Fibroblast of skin of scalp (primary cell): ENCODE data around the gene SYNRG.

Source experiments
- DNase-seq: peaks from one replicate; pipeline ENCODE4 v3.0.0-alpha.2; 2013

The SYNRG gene

DNA sequence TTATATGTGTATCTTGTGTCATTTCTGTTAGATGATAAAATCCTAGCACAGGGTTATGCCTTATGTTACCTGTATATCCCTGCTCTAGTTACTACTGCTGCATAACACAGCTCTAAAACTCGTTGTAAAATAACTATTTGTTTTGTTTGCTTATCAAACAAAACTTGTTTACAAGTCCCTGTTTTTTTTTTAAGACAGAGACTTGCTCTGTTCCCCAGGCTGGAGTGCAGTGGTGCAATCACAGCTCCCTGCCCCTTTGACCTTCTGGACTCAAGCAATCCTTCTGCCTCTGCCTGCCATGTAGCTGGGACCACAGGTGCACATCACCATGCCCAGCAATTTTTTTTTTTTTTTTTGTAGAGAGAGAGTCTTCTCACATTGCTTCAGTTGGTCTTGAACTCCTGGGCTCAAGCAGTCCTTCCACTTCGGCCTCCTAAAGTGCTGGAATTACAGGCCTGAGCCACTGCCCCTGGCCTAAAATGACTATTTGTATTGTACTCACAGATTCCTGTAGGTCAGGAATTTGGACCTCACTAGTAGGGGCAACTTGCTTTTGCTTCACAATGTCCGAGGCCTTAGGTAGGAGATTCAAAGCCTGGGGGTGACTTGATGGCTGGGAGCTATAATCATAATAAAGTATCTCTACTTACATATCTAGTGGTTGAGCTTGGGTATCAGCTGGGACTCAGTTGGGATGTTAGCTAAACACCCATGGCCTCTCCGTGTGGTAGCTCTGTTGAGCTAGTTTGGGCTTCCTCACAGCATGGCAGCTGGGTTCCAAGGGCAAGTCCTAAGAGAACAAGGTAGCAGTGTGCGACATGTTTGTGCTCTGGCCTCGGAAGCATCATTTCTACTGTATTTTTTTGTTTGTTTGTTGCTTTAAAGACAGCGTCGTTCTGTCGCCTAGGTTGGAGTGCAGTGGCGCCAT, 106.9 kb downstream of the SYNRG start:
- no peak for DNase-seq

DNA sequence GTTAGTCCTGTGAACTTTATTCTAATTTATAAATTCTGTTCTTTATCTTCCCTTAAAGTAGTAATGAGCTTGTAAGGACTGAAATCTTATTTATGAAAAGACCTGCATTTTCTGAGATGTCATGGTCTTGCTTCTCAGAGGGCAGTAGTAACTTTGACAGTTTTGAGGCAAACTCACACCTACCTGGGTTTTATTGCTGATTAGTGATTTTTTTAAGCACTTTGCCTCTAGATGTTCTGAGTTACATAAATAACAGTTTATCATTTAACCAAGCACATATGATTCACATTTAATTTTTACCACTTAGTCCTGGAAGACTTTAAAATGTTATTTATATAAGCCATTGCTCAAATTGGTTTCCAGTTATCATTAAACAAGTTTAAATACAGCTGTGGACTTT, 108.8 kb downstream of the SYNRG start:
- no peak for DNase-seq

DNA sequence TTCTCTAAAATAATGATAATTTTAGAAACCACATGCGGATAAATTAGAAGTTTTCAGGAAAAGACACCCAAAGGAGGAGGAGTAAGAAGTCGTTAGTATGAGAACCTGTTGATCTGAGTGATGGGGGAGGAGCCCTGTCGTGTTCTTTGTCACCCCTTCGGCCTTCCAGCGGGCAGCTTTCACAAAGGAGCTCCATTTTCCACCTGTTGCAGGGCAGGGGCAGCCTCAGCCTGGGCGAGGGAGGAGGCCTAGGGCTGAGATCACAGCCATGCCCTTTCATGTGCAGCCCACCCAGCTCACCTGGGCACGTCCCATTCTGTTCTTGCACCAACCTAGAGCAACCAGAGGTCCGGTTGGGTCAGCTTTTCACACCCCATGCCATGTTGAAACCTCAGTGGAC, 114.2 kb downstream of the SYNRG start:
- no peak for DNase-seq

DNA sequence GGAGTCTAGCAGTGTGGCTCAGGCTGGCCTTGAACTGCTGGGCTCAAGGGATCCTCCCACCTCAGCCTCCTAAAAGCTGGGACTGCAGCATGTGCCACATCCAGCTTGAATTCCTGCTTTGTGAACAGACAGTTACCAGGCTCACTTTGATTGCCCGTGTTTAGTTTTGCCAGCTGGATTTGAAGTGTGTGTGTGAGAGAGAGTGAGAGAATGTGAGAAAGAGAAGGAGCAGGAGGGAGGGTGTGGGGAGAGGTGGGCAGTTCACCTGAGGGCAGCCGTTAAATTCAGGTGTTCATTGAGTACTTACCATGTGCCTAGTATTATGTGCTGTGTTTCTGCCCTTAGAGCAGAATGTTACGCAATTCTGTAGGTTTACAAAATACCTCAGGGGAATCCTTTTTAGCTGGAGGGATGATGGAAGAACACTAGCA, 114.8 kb downstream of the SYNRG start:
- DNase-seq: no peak

DNA sequence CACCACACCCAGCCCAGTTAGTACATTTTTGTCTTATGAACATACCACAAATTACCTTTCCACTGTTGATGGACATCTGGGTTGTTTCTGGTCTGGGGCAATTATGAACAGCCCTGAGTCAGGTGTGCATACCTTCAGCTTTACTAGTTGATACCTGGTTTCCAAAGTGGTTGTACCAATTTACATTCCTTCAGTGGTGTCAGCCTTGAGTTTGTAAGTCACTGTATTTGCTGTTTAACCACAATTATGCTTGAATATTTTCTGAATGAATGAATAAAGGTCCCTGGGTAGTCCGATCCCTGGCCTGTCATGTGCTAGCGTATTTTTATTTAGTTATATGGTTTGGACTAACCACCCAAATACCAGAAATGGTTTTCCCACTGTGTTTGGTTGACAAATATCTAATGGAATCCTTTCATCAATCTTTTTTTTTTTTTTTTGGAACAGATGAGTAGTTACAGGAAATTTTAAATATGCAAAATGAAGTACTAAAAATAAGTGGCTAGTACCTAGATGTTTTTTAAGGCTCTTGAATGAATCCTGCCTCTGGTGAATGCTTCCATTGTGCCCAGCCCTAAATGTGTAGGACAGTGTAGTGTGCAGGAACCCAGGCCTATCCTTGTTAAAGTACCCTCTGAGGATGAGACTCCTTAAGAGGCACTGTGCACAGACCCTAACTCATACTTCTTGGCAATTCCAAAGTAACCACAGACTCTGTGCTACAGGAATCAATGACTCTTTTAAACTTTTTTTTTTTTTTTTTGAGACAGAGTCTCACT, 115.8 kb downstream of the SYNRG start:
- DNase-seq: peak; percentile 98

DNA sequence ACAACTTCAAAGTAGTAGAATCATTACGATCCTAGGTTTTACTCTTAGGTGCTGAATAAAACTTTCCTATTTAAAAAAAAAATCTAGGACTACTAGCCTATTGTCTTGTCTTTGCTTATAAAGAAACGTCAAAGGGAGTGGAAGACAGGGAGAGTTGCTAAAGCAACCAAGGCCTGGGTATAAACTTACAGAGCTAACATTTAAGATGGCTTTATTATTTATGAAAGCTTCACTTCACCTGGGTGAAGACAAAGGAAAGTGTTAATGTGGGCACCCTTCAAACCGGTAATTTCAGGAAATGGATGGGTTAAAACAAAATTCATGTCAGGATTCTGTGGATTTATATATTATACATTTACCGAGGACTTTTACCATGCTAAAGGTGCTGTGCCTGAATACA, 117.1 kb downstream of the SYNRG start:
- DNase-seq: no peak

DNA sequence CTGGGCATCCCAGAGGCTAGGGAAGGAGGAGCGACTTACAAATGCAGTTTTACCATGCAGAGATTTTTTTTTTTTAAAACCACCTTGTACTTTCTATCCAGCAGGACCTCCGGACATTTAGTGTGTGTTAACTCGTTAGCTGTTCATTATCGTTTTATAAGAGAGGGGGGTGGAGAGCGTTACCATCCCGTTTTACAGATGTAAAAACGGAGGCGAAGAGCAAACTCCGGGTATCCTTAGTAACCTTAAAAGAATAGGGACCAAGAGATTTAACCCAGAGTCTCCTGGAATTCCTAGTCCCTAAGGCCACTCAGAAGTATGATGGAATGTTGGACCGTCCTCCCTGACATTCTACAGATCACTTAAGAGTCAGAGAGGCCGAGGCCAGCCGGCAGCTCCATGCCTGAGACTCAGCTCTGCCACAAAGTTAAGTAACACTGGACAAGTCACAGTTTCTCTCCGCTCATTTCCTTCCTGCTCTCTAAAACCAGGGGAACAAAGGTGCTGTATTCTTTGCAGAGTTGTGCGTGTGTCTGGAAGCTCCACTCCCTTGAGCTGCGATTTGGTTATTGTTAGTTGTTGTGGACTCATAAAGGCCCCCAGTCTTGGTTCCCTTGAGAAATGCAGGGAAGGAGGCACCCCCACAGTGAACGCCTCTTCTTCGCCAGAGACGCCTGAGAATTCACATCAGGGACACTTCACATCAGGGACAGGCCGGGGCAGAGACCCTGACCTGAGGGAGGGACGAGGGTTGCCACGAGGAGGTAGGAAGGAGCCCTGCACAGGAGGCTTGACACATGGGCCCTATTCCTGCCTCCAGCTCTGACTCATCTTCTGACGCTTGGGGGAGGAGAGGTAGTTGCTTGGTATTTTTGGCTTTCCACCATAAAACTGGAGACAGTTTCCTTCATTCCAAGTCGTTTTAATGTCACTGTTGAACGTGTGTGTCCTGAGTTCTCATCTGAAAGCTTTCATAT, 118.3 kb downstream of the SYNRG start:
- DNase-seq: peak; percentile 90

DNA sequence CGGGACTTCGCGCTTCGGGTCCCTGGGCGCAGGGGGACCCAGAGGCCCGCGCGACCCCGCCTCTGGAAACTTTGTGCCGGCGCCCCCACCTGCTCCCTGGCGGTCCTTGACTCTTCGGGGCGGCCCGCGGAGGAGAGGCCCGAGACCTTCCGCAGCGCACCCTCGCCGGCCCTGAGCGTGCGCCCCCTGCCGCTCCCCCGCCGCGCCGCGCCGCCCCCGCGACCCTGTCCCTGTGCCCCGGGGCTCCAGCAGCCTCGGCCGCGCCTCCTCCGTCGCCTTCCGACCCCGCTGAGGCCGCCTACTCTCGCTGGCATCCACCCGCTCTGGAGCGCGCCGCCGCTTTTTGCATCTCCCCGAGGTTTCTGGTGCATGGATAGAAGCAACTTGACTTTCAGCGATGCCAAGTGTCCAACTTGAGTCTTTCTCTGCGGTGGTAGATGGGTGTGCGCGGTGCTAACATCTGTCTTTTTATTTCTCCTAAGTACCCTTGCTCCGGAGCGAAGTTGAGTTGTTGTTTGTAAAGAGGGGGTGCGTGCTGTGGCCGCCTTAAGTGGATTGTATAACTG, 119.1 kb downstream of the SYNRG start:
- DNase-seq: peak; percentile 57

DNA sequence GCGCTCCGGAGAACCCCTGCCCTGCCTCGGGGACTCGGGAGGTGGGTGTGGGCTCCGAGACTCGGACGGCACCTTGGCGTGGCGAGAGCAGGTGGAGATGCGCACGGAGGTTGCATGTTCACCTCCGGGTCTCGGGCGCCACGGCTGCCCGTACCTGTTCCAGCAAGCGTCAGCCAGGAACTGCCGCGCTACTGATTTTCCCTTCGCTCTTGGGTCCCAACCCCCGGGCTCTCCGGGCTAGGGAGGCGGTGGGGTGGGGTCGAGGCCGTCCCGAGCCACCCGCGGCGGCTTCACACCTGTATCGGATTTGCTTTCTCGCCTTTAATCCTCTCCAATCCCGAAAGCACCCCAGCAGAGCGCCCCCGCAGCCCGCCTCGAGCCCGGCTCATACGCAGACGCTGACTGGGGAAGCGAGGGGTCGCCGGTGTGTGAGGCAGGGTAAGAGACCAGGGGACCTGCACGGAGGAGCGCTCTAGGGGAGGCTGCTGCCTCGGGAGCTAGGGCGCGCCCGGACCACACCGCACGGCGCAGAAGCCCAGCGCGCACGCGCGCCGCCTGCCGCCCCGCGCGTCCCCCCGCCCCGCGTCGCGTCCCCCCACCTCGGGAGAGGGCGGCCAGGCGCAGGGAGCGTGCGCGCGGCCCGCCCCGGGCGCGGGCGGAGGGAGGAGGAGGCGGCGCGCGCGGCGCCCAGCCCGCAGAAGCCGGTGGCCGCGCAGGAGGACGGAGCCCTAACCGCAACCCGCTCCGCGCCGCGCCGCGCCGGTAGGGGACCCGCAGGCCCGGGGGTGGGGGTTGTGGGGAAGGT, 119.8 kb downstream of the SYNRG start, which contains the start of gene DUSP14:
TSS of gene DUSP14 (plus strand) at position 695 of the 805 bp plus-strand sequence. CDS start 22,382 bp downstream, outside the sequence.
- peak; percentile 87 for DNase-seq

DNA sequence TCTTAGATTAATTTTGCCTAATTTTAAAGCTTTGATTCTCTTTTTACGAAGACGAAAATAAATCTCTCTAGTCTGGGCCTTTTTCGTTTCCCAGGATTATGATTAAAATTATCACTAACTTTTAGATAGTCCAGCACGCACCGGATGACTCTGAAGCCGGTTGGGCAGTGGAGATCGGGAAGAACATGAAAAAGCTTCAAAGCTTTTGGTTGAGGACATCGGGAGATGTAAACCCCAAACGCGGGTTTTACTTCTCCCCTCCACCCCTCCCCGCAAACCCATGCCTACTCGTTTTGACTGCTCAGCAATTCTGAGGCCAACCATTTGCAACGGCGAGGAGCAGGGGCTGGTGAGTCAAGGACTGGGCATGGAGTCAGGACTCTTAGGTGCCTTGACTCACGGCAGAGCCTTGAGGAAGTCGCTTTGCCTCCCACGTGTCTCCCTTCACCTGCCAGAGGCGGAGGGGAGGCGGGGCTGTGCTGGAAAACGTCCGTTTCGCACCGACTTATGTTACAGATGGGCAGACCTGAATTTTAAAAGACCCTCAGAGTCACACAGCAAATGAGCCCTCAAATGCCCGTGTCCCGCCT, 120.5 kb downstream of the SYNRG start:
- DNase-seq: peak; percentile 92

DNA sequence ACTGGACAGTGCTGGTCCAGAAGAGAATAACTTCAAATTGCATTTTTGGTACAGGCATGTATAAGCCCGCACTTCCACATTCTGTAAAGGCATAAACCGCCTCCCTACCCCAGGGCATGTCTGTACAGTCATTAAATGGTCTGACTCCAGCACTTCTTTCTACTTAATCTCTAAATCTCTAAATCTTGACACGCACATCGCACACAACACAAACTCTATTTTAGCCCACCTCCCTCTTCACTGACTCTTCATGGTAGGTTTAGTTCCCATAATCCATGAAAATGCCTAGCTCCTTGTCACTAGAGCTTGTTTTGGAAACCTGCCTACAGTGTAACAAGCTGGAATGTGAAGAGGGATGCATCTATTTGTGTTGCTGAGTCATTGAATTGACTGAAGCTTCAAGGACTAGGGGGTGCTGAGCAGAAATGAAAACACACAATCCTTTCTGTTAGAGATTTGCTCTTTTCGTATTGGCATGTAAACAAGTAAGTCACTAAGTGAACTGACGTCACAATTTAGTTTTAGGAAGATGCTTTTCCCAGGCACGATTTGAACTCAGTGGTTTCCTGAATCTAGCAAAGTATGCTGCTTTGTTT, 121.1 kb downstream of the SYNRG start:
- DNase-seq: peak; percentile 99

DNA sequence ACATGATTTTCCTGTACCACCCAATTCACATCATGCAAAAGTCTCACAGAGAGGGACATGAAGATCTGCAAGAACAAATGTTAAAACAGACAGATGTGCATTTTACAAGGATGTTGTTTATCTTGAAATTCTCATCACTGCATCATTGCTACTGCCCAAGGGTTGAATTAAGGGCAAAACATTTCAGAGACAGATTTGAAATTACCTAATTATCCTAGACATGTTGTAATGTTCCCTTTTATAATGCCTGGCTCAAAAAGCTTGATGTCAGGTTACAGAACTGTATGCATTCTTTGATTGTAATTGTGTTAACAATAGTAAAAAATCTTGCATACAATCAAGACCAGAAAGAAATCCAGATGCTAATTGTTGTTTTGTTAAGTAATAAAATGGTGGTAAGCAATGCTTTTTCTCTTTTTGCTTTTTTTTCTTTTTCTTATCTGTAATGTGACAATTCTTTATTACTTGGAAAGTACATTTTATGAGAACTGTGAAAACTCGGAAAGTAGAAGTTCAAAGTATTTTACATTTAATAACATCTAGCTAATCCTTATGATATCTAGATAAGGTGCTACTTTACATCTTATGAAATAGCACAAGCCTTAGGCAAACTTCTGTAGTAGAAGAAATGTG, 123.2 kb downstream of the SYNRG start:
- DNase-seq: no peak

DNA sequence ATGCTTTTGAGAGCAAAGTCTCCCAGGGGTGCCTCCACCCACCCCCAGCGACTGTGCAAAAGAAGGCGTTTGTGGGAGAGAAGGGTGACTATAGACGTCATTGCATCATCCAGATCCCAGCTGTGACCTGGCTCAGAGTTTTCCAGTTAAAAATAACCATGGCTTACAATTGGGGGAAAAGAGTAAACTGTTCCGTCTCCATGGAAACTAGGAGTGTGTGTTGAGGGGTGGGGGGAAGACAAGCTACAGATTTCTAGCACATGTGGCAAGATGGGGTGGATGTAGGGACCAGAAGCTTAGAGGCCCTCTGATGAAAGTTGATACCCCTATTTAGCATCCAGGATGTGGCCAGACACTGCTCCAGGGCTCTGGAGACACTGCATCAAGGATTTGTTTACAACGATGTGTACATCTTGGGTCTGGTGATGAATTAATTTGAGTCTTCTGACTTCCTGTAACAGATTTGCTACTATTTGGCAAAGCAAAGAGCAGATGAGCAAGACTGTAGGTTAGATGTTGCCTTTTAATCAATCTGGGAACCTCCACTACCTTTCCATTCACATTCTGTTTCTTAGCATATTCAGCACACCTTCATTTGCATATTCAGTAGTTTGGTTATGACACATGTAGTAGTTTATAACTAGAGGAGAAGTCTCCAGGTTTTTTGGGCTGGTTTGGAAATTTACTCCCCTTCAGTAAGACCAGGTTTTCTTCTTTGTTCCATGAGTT, 125.7 kb downstream of the SYNRG start:
- peak; percentile 87 for DNase-seq

DNA sequence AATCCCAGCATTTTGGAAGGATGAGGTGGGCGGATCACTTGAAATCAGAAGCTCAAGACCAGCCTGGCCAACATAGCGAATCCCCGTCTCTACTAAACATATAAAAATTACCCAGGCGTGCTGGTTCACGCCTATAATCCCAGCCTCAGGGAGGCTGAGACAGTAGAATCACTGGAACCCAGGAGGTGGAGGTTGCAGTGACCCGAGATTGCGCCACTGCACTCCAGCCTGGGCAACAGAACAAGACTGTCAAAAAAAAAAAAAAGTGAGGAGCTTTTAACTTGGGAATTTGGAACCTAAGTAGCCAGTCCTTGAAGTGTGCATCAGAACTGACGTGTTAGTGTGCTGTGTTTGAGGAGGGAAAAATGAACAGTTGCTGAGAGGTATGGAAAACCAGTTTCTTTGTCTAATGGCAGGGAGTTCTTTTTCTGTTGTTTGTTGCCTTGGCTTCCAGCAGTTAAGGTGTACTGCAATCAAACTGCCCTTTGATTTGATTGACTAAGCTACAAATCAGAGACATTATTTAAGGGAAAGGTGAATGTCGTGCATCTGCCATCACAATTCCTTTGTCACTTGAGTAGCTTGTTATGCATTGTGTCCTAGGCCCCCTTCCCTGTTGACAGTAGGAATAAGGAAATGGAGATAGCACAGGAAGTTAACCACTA, 128.1 kb downstream of the SYNRG start:
- no peak for DNase-seq

DNA sequence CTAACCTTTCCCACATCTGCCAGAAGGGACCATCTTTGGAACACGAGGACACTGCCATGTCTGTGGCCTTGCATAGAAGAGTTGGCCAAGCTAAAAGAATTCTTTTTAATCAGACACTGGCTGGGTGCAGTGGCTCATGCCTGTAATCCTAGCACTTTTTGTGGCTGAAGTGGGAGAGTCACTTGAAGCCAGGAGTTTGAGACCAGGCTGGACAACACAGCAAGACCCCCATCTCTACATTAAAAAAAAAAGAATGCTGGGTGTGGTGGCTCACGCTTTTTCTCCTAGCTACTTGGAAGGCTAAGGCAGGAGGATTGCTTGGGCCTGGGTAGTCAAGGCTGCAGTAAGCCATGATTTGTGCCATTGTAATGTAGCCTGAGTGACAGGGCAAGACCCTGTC, 128.8 kb downstream of the SYNRG start:
- no peak for DNase-seq

DNA sequence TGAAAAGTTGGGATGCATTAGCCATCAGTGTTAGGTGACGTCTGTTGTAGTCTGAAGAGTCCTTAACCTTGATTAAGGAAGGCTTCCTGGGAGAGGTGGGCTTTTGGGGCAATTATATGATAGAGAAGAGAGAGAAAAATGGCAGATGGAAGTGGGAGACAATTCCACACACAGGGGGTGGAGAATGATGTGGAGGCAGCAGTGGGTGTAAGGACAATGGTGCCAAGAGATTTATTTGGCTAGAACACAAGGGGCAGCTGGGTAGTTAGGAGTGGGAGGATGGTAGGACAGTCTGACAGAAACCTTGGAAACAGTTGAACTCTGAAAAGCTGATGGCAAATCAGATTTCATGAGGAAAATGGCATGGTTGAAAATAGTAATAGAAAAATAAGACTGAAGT, 130.2 kb downstream of the SYNRG start:
- no peak for DNase-seq

DNA sequence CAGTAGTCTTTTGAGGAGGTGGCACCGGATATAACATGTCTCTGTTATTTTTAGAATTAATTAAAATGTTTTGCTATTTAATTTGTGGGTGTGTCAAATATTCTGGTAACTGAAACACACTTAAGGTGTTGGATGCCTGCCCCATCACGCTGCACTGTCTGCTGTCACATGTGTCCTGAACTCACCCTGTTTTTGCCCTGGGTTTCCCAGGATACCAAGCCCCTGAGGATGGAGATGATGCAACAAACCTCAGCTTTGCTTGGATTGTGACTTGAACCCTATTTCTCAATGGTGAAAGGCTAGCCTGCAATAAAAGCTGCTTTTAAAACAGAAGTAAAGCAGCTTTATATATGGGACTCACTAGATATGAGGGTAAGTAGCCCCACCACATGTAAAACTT, 131.0 kb downstream of the SYNRG start:
- peak; percentile 71 for DNase-seq

DNA sequence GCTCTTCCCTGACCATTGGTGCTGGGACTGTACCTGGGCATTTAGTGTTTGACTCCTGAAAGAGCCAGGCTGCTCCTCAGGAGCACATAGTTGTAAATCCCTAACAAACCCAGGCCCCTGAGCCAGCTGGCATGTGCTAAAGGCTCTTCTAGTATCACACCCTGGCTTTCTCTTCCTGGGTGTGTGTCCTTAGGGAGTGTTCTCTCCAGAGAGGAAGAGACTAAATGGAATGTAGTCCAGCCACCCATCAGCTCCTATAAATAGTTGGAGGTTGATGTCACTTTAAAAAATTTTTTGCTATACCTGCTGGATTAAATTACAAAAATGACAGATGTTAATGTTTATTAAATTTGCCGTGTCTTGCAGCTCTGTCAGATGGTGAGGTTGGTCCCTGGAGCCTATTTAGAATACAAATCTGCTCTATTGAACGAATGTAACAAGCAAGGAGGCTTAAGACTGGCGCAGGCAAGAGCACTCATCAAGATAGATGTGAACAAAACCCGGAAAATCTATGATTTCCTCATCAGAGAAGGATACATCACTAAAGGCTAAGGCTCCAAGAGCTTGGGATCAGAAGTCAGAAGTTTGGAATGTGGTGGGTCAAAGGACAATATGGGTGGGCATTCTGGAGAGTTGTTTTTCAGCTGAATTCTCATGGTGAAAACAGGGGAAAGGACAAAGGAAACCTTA, 132.6 kb downstream of the SYNRG start:
- DNase-seq: peak; percentile 59
